Skeletal muscle cell (primary cell): ENCODE data around the gene WDR88.
"Not testable (repeated sequence)": the region's sequence is repeated elsewhere in the genome, so short reads cannot be mapped to it uniquely, and the experiment has no call there.

Source experiments
- DNase-seq: peaks from one replicate; pipeline ENCODE4 v3.0.0-alpha.2; 2010; ENCODE audit warnings: low read depth
- H3K4me3 ChIP-seq: 2 replicates; pipeline ENCODE4 v1.5.1; 2011; ENCODE audit warnings: low read depth, mild to moderate bottlenecking, control low read depth, low read length, moderate library complexity

The WDR88 gene

DNA sequence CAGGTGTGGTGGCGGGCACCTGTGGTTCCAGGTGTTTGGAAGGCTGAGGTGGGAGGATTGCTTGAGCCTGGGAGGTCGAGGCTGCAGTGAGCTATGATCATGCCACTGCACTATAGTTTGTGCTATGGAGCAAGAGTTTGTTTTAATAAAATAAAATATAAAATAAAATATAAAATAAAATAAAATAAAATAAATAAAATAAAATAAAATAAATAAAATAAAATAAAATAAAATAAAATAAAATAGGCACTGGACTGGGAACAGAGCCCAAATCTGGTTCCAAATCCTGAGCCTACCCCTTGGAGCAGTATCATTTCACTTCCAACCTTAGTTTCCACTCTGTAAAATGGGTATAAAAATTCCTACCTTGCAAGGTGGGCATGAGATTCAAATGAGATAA is 90.3 kb downstream of the WDR88 start:
- not testable (repeated sequence) for DNase-seq, H3K4me3 ChIP-seq

DNA sequence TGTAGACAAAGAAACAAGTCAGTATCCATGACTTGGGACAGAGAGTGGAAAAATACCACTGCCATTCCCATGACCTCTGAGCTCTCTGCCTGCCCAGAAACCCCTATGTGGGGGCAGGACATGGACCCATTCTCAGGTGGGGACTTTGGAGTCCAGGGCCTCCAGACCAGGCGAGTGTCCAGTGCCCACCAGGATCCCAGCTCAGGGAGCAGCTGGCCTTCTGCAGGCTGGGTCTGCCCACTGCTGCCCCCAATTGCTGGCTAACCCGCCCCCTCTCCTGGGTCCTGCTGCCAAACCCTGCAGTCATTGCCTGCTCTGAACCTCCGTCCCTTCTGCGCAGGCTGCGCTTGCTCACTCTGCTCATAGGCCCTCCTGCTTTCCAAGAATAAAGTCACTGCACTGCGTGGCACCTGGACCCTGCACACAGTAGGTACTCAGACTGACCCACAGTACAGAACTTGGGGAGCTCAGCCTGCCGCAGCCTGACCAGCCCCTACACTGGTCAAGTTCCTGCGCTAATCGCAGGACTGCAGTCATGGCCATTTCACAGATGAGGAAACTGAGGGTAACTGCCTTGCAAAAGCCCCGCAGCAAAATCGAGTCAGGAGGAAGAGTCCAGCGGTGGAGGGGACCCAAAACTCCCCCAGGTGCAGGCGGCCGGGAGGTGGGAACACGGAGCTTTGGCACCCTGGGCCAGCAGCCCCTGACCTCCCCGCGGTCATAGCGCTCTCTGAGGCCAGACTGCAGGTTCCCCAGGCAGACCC is 93.0 kb downstream of the WDR88 start:
- DNase-seq, result no peak

More for the DNA sequence above, 93.0 kb downstream of the WDR88 start:
- H3K4me3 ChIP-seq, result no peak overlapping the region
